ENCODE measurements around the gene GFRA1.

The GFRA1 gene

GRCh38 chr10:116083226-116083762 is 189.7 kb downstream of the GFRA1 start:
- Histone ChIP-seq H3K9me3 (ENCODE audit: low read length) (no peaks in the 10 kb centered on the region), H3K36me3 (ENCODE audit: insufficient read depth, low read length) (no peaks in the 10 kb centered on the region), H3F3A (ENCODE audit: insufficient read depth, low read length) (no peaks in the 10 kb centered on the region), H2AFZ (ENCODE audit: low read length) (no peak overlapping the region), H3K27ac (ENCODE audit: low read depth, low read length, poor library complexity, severe bottlenecking) (no peak overlapping the region), H3K4me3 (ENCODE audit: low read depth, low read length, poor library complexity, severe bottlenecking) (no peak overlapping the region), H4K20me1 (ENCODE audit: insufficient read depth, low read length) (no peaks in the 10 kb centered on the region), H3K9me2 (ENCODE audit: low read depth, low read length) (no peaks in the 10 kb centered on the region), H3K4me2 (ENCODE audit: low read length) (no peak overlapping the region), H3K9ac (ENCODE audit: low read length) (no peak overlapping the region), H3K4me1 (ENCODE audit: insufficient read depth, low read length, severe bottlenecking) (no peaks in the 10 kb centered on the region), H3K27me3 (ENCODE audit: insufficient read depth, low read length) (no peaks in the 10 kb centered on the region), H3K79me2 (ENCODE audit: insufficient read depth, low read length) (no peaks in the 10 kb centered on the region)
- TF ChIP-seq CTCF (IDR thresholded peaks at IDR 0.05; ENCODE audit: low read length) = no peak
- no peak for TF ChIP-seq EZH2 (IDR thresholded peaks at IDR 0.05; ENCODE audit: borderline replicate concordance, low read length)

GRCh38 chr10:116082762-116083161 is 190.2 kb downstream of the GFRA1 start:
- Histone ChIP-seq H3K27ac (ENCODE audit: low read depth, low read length, poor library complexity, severe bottlenecking) (no peak overlapping the region), H3K9ac (ENCODE audit: low read length) (no peak overlapping the region), H3K79me2 (ENCODE audit: insufficient read depth, low read length) (no peaks in the 10 kb centered on the region), H3K4me1 (ENCODE audit: insufficient read depth, low read length, severe bottlenecking) (no peaks in the 10 kb centered on the region), H3K4me2 (ENCODE audit: low read length) (no peak overlapping the region), H3K9me2 (ENCODE audit: low read depth, low read length) (no peaks in the 10 kb centered on the region), H3K4me3 (ENCODE audit: low read depth, low read length, poor library complexity, severe bottlenecking) (no peak overlapping the region), H3K27me3 (ENCODE audit: insufficient read depth, low read length) (no peaks in the 10 kb centered on the region), H3F3A (ENCODE audit: insufficient read depth, low read length) (no peaks in the 10 kb centered on the region), H4K20me1 (ENCODE audit: insufficient read depth, low read length) (no peaks in the 10 kb centered on the region), H2AFZ (ENCODE audit: low read length) (no peak overlapping the region), H3K36me3 (ENCODE audit: insufficient read depth, low read length) (no peaks in the 10 kb centered on the region), H3K9me3 (ENCODE audit: low read length) (no peaks in the 10 kb centered on the region)
- TF ChIP-seq CTCF (IDR thresholded peaks at IDR 0.05; ENCODE audit: low read length) (no peak), EZH2 (IDR thresholded peaks at IDR 0.05; ENCODE audit: borderline replicate concordance, low read length) (no peak)

GRCh38 chr10:116082206-116082605 is 190.8 kb downstream of the GFRA1 start:
- H3K27ac ChIP-seq (ENCODE audit: low read depth, low read length, poor library complexity, severe bottlenecking) = no peak overlapping the region
- no peak overlapping the region for H2AFZ ChIP-seq (ENCODE audit: low read length)
- no peaks in the 10 kb centered on the region for H3F3A ChIP-seq (ENCODE audit: insufficient read depth, low read length)
- no peaks in the 10 kb centered on the region for H3K79me2 ChIP-seq (ENCODE audit: insufficient read depth, low read length)
- no peak overlapping the region for H3K9ac ChIP-seq (ENCODE audit: low read length)
- no peaks in the 10 kb centered on the region for H3K4me1 ChIP-seq (ENCODE audit: insufficient read depth, low read length, severe bottlenecking)
- TF ChIP-seq EZH2 (IDR thresholded peaks at IDR 0.05; ENCODE audit: borderline replicate concordance, low read length) = no peak
- TF ChIP-seq CTCF (IDR thresholded peaks at IDR 0.05; ENCODE audit: low read length) = no peak
- no peaks in the 10 kb centered on the region for H3K27me3 ChIP-seq (ENCODE audit: insufficient read depth, low read length)
- no peaks in the 10 kb centered on the region for H3K36me3 ChIP-seq (ENCODE audit: insufficient read depth, low read length)
- no peak overlapping the region for H3K4me3 ChIP-seq (ENCODE audit: low read depth, low read length, poor library complexity, severe bottlenecking)
- H3K4me2 ChIP-seq (ENCODE audit: low read length) = no peak overlapping the region
- H4K20me1 ChIP-seq (ENCODE audit: insufficient read depth, low read length) = no peaks in the 10 kb centered on the region
- H3K9me2 ChIP-seq (ENCODE audit: low read depth, low read length) = no peaks in the 10 kb centered on the region
- H3K9me3 ChIP-seq (ENCODE audit: low read length) = no peaks in the 10 kb centered on the region

Data from OCI-LY1 (cell line).